Thyroid gland (tissue), 4 donors: ENCODE results near the gene MORF4L1. TPM values are rescaled to one million over a fixed set of nuclear protein-coding genes. Genes with fewer than 3 reads are reported as not detected.
"Not testable (repeated sequence)": the region's sequence is repeated elsewhere in the genome, so short reads cannot be mapped to it uniquely, and the experiment has no call there.

Experiments
- DNase-seq, 2 donors: peaks; one replicate each; pipeline ENCODE4 v3.0.0-alpha.2; 2019
- H3K27ac ChIP-seq, 3 donors: fragments of 200-600 bp; sonication (generic); 1 replicate in 2 of 3; 2 replicates in 1 of 3; pipeline ENCODE4 v1.5.1; 2016 to 2019; ENCODE audit warnings: mild to moderate bottlenecking in 1 of 3, moderate library complexity in 1 of 3
- H3K27me3 ChIP-seq: fragments of 200-600 bp; sonication (generic); one replicate; pipeline ENCODE4 v1.5.1; 2019
- H3K36me3 ChIP-seq, 2 donors: fragments of 200-600 bp; sonication (generic); one replicate each; pipeline ENCODE4 v1.5.1; 2016 to 2019
- H3K4me1 ChIP-seq, 2 donors: fragments of 200-600 bp; sonication (generic); one replicate each; pipeline ENCODE4 v1.5.1; 2017 to 2019
- H3K4me3 ChIP-seq, 3 donors: fragments of 200-600 bp; sonication (generic); replicated peaks in 1 of 3; 1 replicate in 2 of 3; 2 replicates in 1 of 3; pipeline ENCODE4 v1.5.1; 2016; ENCODE audit warnings: mild to moderate bottlenecking in 1 of 3
- H3K9me3 ChIP-seq: fragments of 200-600 bp; sonication (generic); one replicate; pipeline ENCODE4 v1.5.1; 2017
- CTCF ChIP-seq, 6 experiments: fragments of 200-600 bp in 3 of 6; fragments of 450-650 bp in 3 of 6; sonication (generic) in 3 of 6; IDR thresholded peaks; one replicate each; pipeline ENCODE4 v1.5.1; 2016 to 2019; ENCODE audit warnings: antibody characterized with exemption in 6 of 6, mild to moderate bottlenecking in 2 of 6, inconsistent platforms in 1 of 6, moderate library complexity in 1 of 6
- POLR2A ChIP-seq, 2 donors: fragments of 450-650 bp; IDR thresholded peaks; one replicate each; pipeline ENCODE4 v1.6.1; 2017; ENCODE audit warnings: antibody characterized with exemption in 2 of 2, mild to moderate bottlenecking in 2 of 2, moderate library complexity in 1 of 2
- WGBS, 2 donors: methylation state at CpG; one replicate each; pipeline ENCODE4 v1.1.5; 2017; 5-methylcytosine and 5-hydroxymethylcytosine counted together
- intact Hi-C: fragments of 100-400 bp; cut with DNase I; formaldehyde crosslinking; loops from one replicate; pipeline ENCODE4 v1.15.1; 2023
- total RNA-seq, 4 donors: library from RNA; depleted of rRNA; stranded (reverse); fragments of >200 nt; gene quantifications; one replicate each; pipeline ENCODE4 v1.2.3, GENCODE V29; 2016

The MORF4L1 gene
- total RNA-seq, 4 donors from 2014 or later: 264 to 326 (median 298) TPM

GRCh38 chr15:78840661-78841375 lies 31.9 kb upstream of the MORF4L1 start:
- Histone ChIP-seq H3K36me3 (no peaks in the 10 kb centered on the region), H3K27me3 (no peaks in the 10 kb centered on the region), H3K27ac (no peak overlapping the region), H3K4me1 (no peaks in the 10 kb centered on the region), H3K4me3 (no peak overlapping the region), H3K9me3 (no peaks in the 10 kb centered on the region)
- TF ChIP-seq POLR2A (IDR thresholded peaks at IDR 0.05) (no peak), CTCF (IDR thresholded peaks at IDR 0.05) (no peak)
- intact Hi-C loops: no loop called here
- WGBS, 2 donors: 86 to 91% methylated on average over 7 of the region's 7 CpGs
- DNase-seq: no peak

- no peak for TF ChIP-seq CTCF (IDR thresholded peaks at IDR 0.05)
- no peak for TF ChIP-seq POLR2A (IDR thresholded peaks at IDR 0.05)
- Histone ChIP-seq H3K4me3 (no peak overlapping the region), H3K27ac (no peak overlapping the region), H3K4me1 (no peaks in the 10 kb centered on the region), H3K36me3 (no peaks in the 10 kb centered on the region), H3K9me3 (no peaks in the 10 kb centered on the region), H3K27me3 (no peaks in the 10 kb centered on the region)
- WGBS, 2 donors: 74 to 93% methylated on average over 3 of the region's 3 CpGs
- DNase-seq: no peak
- intact Hi-C loops: no loop called here
Measured at GRCh38 chr15:78841376-78841706, 31.3 kb upstream of the MORF4L1 start.

- TF ChIP-seq POLR2A (IDR thresholded peaks at IDR 0.05) (no peak), CTCF (IDR thresholded peaks at IDR 0.05) (no peak)
- no peak overlapping the region for H3K27ac ChIP-seq
- 87 to 89% methylated on average over 6 of the region's 6 CpGs for WGBS, 2 donors
- no peaks in the 10 kb centered on the region for H3K27me3 ChIP-seq
- no peak overlapping the region for H3K4me3 ChIP-seq
- no peaks in the 10 kb centered on the region for H3K36me3 ChIP-seq
- H3K4me1 ChIP-seq: no peaks in the 10 kb centered on the region
- H3K9me3 ChIP-seq: no peaks in the 10 kb centered on the region
- DNase-seq: no peak
- intact Hi-C loops: no loop called here
Measured at GRCh38 chr15:78841891-78842290, 30.8 kb upstream of the MORF4L1 start.

- Histone ChIP-seq H3K36me3 (no peaks in the 10 kb centered on the region), H3K9me3 (no peaks in the 10 kb centered on the region), H3K4me1 (no peaks in the 10 kb centered on the region), H3K4me3 (no peak overlapping the region), H3K27me3 (no peaks in the 10 kb centered on the region), H3K27ac (no peak overlapping the region)
- intact Hi-C loops: no loop called here
- 84 to 92% methylated on average over 3 of the region's 3 CpGs for WGBS, 2 donors
- TF ChIP-seq POLR2A (IDR thresholded peaks at IDR 0.05) (no peak), CTCF (IDR thresholded peaks at IDR 0.05) (no peak)
- DNase-seq: no peak
Measured at GRCh38 chr15:78842519-78842918, 30.2 kb upstream of the MORF4L1 start.

GRCh38 chr15:78846906-78847305 lies 25.8 kb upstream of the MORF4L1 start:
- H3K27me3 ChIP-seq, DNase-seq, H3K4me1 ChIP-seq, intact Hi-C loops, H3K4me3 ChIP-seq, H3K36me3 ChIP-seq, H3K27ac ChIP-seq, H3K9me3 ChIP-seq: not testable (repeated sequence)
- 87 to 100% methylated on average over 5 to 19 of the region's 27 CpGs for WGBS, 2 donors

GRCh38 chr15:78847387-78847906 lies 25.2 kb upstream of the MORF4L1 start:
- intact Hi-C loops, H3K9me3 ChIP-seq: not testable (repeated sequence)
- 83% methylated on average over 14 to 15 of the region's 15 CpGs for WGBS, 2 donors

More at GRCh38 chr15:78847387-78847906, 25.2 kb upstream of the MORF4L1 start:
- H3K4me1 ChIP-seq, H3K36me3 ChIP-seq, H3K27me3 ChIP-seq, H3K27ac ChIP-seq, H3K4me3 ChIP-seq, DNase-seq: not testable (repeated sequence)
